IMR-90 (cell line): ENCODE measurements around the gene CDH23. TPM values are rescaled to one million over a fixed set of nuclear protein-coding genes. Genes with fewer than 3 reads are reported as not detected.
A peak's percentile ranks its signal among the peaks of the same experiment; 100 is the strongest.

Experiments
- CHD1 ChIP-seq: IDR thresholded peaks from 2 replicates; pipeline ENCODE4 v1.6.1; 2012; ENCODE audit warnings: low read depth, low read length, improper control_type of control experiment
- CTCF ChIP-seq: conservative IDR thresholded peaks from 2 replicates; pipeline ENCODE4 v1.5.1; 2012; ENCODE audit warnings: mild to moderate bottlenecking, low read depth, low read length, improper control_type of control experiment
- SMC3 ChIP-seq: fragments of 150-350 bp; IDR thresholded peaks from 2 replicates; pipeline ENCODE4 v1.6.1; 2016; ENCODE audit warnings: low read depth, mild to moderate bottlenecking, antibody characterized with exemption, low read length, moderate library complexity
- polyA plus RNA-seq, 3 experiments: library from polyadenylated mRNA; depleted of rRNA; stranded (reverse); fragments of >200 nt; gene quantifications; 2 replicates each; pipeline ENCODE4 v1.2.3, GENCODE V29; 2012; ENCODE audit warnings: low replicate concordance in 1 of 3
- total RNA-seq: library from RNA; depleted of rRNA; stranded (reverse); fragments of >200 nt; gene quantifications from 2 replicates; pipeline ENCODE4 v1.2.3, GENCODE V29; 2012

The CDH23 gene
- total and polyA plus RNA-seq, 2 of the 4 experiments (the other 2 are of a cell fraction), result under 0.01 to 0.03 TPM

GRCh38 chr10:71812016-71812912 is 415.5 kb downstream of the CDH23 start (continued):
- TF ChIP-seq CTCF, result peak; percentile 87
- peak; percentile 83 for TF ChIP-seq SMC3
- no peak for TF ChIP-seq CHD1
